ENCODE data around the gene AP3B1. TPM values are rescaled to one million over a fixed set of nuclear protein-coding genes. Genes with fewer than 3 reads are reported as not detected.

The AP3B1 gene
- total and polyA plus RNA-seq, 2 donors (not counting 3 experiments of a cell fraction or from before 2014, with no cell fraction given) = 31.6 to 46.7 TPM

DNA sequence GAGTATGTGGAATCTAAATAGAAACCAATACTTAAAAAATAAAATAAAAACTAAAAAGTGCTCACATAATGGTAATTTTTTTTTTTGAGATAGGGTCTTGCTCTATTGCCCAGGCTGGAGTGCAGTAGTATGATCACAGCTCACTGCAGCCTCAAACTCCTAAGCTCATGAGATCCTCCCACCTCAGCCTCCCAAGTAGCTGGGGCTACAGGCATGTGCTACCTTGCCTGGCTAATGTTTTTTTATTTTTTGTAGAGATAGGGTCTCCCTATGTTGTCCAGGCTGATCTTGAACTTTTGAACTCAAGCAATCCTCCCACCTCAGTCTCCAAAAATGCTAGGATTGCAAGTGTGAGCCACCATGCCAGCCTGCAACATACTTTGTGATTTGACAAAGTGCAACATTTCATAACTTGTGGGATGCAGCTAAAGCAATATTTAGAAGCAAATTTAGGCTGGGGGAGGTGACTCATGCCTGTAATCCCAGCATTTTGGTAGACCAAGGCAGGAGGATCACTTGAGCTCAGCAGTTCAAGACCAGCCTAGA, 18.4 kb downstream of the AP3B1 start:
- TF ChIP-seq, protein P1, sequence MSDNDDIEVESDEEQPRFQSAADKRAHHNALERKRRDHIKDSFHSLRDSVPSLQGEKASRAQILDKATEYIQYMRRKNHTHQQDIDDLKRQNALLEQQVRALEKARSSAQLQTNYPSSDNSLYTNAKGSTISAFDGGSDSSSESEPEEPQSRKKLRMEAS (IDR thresholded peaks at IDR 0.05; ENCODE audit: insufficient read depth, insufficient read length) = no peak
- TF ChIP-seq GATA2 (IDR thresholded peaks at IDR 0.05; ENCODE audit: insufficient read depth, insufficient read length, low read depth, low read length) (no peak), POLR2AphosphoS5 (IDR thresholded peaks at IDR 0.05; ENCODE audit: insufficient read depth, low read depth, low read length) (no peak), EZH2 (IDR thresholded peaks at IDR 0.05; ENCODE audit: borderline replicate concordance, low read depth, low read length, severe bottlenecking) (no peak), POLR2A (IDR thresholded peaks at IDR 0.05; ENCODE audit: low read depth, low read length) (no peak), JUN (IDR thresholded peaks at IDR 0.05; ENCODE audit: borderline replicate concordance, insufficient read depth, insufficient read length, low read depth) (no peak), FOS (IDR thresholded peaks at IDR 0.05; ENCODE audit: borderline replicate concordance, insufficient read depth, low read length) (no peak), MYC (IDR thresholded peaks at IDR 0.05; ENCODE audit: low read depth, low read length) (no peak)
- TF ChIP-seq, protein P2, sequence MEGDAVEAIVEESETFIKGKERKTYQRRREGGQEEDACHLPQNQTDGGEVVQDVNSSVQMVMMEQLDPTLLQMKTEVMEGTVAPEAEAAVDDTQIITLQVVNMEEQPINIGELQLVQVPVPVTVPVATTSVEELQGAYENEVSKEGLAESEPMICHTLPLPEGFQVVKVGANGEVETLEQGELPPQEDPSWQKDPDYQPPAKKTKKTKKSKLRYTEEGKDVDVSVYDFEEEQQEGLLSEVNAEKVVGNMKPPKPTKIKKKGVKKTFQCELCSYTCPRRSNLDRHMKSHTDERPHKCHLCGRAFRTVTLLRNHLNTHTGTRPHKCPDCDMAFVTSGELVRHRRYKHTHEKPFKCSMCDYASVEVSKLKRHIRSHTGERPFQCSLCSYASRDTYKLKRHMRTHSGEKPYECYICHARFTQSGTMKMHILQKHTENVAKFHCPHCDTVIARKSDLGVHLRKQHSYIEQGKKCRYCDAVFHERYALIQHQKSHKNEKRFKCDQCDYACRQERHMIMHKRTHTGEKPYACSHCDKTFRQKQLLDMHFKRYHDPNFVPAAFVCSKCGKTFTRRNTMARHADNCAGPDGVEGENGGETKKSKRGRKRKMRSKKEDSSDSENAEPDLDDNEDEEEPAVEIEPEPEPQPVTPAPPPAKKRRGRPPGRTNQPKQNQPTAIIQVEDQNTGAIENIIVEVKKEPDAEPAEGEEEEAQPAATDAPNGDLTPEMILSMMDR (IDR thresholded peaks at IDR 0.05; ENCODE audit: extremely low read depth in 1 of 2, insufficient read depth in 1 of 2, low read depth in 1 of 2, low read length in 2 of 2) = no peak
- ChIA-PET POLR2A (no interaction called here), CTCF (no interaction called here)
- H3K27me3 ChIP-seq (ENCODE audit: control insufficient read depth in 2 of 2, insufficient read depth in 2 of 2, low read length in 2 of 2) = no peaks in the 10 kb centered on the region
- H3K9me1 ChIP-seq (replicated peaks; ENCODE audit: control insufficient read depth, extremely low read depth, insufficient read depth, low read length) = no peaks in the 10 kb centered on the region
- BruUV-seq (replicated peaks) = no TSS peak
- H3K36me3 ChIP-seq (ENCODE audit: control insufficient read depth in 2 of 2, extremely low read depth in 1 of 2, insufficient read depth in 2 of 2, low read length in 2 of 2) = no peaks in the 10 kb centered on the region
- no peak for FAIRE-seq
- DNase-seq (ENCODE audit: low read depth, low spot score) = no peak
- H3K27ac ChIP-seq (ENCODE audit: insufficient read depth, low read depth, low read length) = no peak overlapping the region
- H3K9me3 ChIP-seq (replicated peaks; ENCODE audit: control insufficient read depth, insufficient read depth, low read length) = no peaks in the 10 kb centered on the region
- H3K9ac ChIP-seq (replicated peaks; ENCODE audit: extremely low read depth, insufficient read depth, low read length) = no peak overlapping the region
- no peaks in the 10 kb centered on the region for H4K20me1 ChIP-seq (replicated peaks; ENCODE audit: control insufficient read depth, extremely low read depth, insufficient read depth, low read length)
- H3K4me2 ChIP-seq (ENCODE audit: insufficient read depth, low read length) = no peak overlapping the region
- no peak overlapping the region for H2AFZ ChIP-seq (ENCODE audit: low read depth, low read length)
- intact Hi-C loops (cut with micrococcal nuclease) (no loop called here), dilution Hi-C loops (cut with MboI; ENCODE audit: extremely low pct_ligation_motif_present, low sequenced_read_pairs) (no loop called here)
- no peaks in the 10 kb centered on the region for H3K4me1 ChIP-seq (ENCODE audit: control insufficient read depth, extremely low read depth, insufficient read depth, low read length)
- H3K79me2 ChIP-seq (ENCODE audit: control insufficient read depth, insufficient read depth, low read length) = peaks cover 48% of the 10 kb centered on the region
- H3K4me3 ChIP-seq (replicated peaks in 1 of 3; ENCODE audit: insufficient read depth in 1 of 3, low read depth in 1 of 3, low read length in 3 of 3) = no peak overlapping the region

Data from endothelial cell of umbilical vein (primary cell).